Neutrophil (primary cell): ENCODE data around the gene SEC61A1.

Experiments used
- H3K27ac ChIP-seq: fragments of 200-600 bp; sonication (generic); 2 replicates; pipeline ENCODE4 v1.5.1; 2016; ENCODE audit warnings: mild to moderate bottlenecking, moderate library complexity
- H3K27me3 ChIP-seq: fragments of 200-600 bp; sonication (generic); 2 replicates; pipeline ENCODE4 v1.6.0; 2016; ENCODE audit warnings: mild to moderate bottlenecking
- H3K36me3 ChIP-seq: fragments of 200-600 bp; sonication (generic); 2 replicates; pipeline ENCODE4 v1.5.1; 2017
- H3K4me1 ChIP-seq, 2 experiments: fragments of 200-600 bp in 1 of 2; sonication (generic) in 1 of 2; 1 replicate in 1 of 2; 2 replicates in 1 of 2; pipeline versions ENCODE4 v1.5.1 to v1.6.1; 2013 to 2016; ENCODE audit warnings: low read depth in 1 of 2, low read length in 1 of 2, mild to moderate bottlenecking in 1 of 2, moderate library complexity in 1 of 2; ENCODE audit not compliant: control insufficient read depth in 1 of 2, insufficient read depth in 1 of 2
- H3K4me3 ChIP-seq, 2 experiments: fragments of 200-600 bp in 1 of 2; sonication (generic) in 1 of 2; 1 replicate in 1 of 2; 2 replicates in 1 of 2; pipeline ENCODE4 v1.5.1; 2013 to 2016; ENCODE audit warnings: low read depth in 1 of 2, low read length in 1 of 2, mild to moderate bottlenecking in 1 of 2, moderate library complexity in 1 of 2
- H3K9me3 ChIP-seq: fragments of 200-600 bp; sonication (generic); 2 replicates; pipeline ENCODE4 v1.5.1; 2016
- CTCF ChIP-seq: fragments of 200-600 bp; sonication (generic); IDR thresholded peaks from 2 replicates; pipeline ENCODE4 v1.5.1; 2016; ENCODE audit warnings: antibody characterized with exemption

Gene SEC61A1

DNA sequence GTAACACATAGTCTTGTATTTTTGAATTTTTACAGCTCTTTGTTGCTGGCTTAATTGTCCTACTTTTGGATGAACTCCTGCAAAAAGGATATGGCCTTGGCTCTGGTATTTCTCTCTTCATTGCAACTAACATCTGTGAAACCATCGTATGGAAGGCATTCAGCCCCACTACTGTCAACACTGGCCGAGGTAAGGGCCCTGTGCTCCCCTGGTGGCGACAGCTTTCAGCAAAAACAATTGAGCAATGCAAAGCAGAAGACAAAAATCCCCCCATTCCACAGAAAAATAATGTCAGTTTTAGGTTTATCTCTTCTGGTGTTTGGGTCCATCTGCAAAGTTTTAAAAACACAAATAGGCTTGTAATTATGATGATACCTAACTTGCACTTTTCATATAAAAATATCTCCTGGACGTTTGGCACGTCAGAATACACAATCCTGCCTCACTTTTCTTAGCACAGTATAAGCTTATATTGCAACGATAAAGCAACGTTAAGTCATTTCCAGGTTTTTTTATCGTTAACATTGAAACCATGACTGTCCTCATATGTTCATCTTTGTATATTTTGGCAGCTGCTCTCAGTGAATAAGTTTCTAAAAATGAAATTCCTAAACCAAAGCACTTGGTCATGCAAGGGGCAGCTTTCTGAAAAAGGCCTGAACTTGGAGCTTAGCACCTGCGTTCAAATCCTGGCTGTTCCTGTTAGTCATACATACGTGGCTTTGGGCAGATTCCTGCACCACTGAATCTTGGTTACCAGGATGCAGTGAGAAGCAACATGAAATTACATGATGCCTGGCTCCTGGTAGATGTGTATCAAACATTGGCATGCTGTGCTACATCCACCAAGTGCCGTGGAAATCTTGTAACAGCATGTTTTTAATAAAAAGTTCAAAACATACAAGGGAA, 8.5 kb downstream of the SEC61A1 start:
- H3K4me3 ChIP-seq: no peak overlapping the region
- H3K4me1 ChIP-seq: no peaks in the 10 kb centered on the region
- H3K9me3 ChIP-seq: no peaks in the 10 kb centered on the region
- TF ChIP-seq CTCF: no peak
- H3K27me3 ChIP-seq: no peaks in the 10 kb centered on the region
- H3K27ac ChIP-seq: no peak overlapping the region
- H3K36me3 ChIP-seq: peaks cover 89% of the 10 kb centered on the region

DNA sequence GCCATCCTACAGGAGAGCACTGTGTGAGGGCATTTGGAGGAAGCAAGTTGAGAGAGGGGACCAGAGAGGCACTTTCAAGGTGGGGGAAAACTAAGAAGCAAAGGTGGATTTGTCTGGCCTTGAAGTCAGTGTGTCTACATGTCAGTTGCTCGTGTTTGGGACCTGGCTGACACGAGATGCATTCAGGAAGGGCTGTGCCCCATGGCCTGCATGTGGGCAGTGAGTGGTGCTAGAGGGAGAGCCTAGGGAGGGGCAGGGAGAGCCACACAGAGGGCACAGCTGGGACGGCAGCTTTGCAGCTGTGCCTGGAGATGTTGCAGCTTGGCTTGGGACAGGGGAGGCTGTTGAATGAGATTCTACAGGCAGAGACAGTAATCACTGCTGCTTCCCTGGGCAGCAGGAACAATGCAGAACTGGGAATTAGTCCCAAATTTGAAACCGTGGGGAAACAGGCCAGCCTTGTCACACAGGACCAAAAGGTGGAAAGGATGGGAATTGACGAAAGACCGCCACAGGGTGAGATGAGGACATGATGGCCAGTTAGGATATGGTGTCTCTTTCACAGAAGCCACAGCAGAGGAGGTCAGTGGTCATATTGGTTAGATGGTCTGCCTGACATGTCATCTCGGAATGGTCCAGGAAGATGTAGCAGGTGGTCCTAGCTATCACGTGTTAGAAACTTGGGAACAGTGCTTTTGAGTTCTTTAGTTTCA, 10.0 kb downstream of the SEC61A1 start:
- Histone ChIP-seq H3K27me3 (no peaks in the 10 kb centered on the region), H3K4me3 (no peak overlapping the region), H3K27ac (no peak overlapping the region), H3K4me1 (no peaks in the 10 kb centered on the region), H3K9me3 (no peaks in the 10 kb centered on the region), H3K36me3 (peaks cover 94% of the 10 kb centered on the region)
- no peak for TF ChIP-seq CTCF

DNA sequence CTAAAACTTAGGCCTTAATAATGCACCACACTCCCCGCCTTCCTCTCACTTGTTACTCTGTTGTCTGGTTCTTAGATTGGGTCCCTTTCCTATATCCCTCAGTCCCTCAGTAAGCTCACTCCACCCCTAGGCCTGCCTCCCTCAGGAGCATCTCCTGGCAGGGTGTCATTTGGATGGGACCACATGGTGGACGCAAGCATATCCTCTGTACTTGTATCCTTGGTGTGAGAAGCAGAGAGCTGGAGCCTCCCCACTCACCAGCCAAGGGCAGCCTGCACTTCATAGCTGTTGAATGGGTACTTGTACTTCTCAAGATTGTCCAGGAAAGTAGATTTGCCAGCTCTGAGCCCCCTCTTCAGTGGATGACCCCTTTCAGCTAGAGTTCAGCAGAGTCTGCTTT, 11.6 kb downstream of the SEC61A1 start:
- no peaks in the 10 kb centered on the region for H3K27me3 ChIP-seq
- no peaks in the 10 kb centered on the region for H3K4me1 ChIP-seq
- H3K4me3 ChIP-seq: no peak overlapping the region
- TF ChIP-seq CTCF: no peak
- no peaks in the 10 kb centered on the region for H3K9me3 ChIP-seq
- H3K27ac ChIP-seq: no peak overlapping the region
- peaks cover 100% of the 10 kb centered on the region for H3K36me3 ChIP-seq

- Histone ChIP-seq H3K4me1 (no peaks in the 10 kb centered on the region), H3K36me3 (peaks cover 100% of the 10 kb centered on the region), H3K27ac (no peak overlapping the region), H3K27me3 (no peaks in the 10 kb centered on the region), H3K4me3 (no peak overlapping the region), H3K9me3 (no peaks in the 10 kb centered on the region)
- no peak for TF ChIP-seq CTCF
Observed at GRCh38 chr3:128064962-128065361, 12.7 kb downstream of the SEC61A1 start.

DNA sequence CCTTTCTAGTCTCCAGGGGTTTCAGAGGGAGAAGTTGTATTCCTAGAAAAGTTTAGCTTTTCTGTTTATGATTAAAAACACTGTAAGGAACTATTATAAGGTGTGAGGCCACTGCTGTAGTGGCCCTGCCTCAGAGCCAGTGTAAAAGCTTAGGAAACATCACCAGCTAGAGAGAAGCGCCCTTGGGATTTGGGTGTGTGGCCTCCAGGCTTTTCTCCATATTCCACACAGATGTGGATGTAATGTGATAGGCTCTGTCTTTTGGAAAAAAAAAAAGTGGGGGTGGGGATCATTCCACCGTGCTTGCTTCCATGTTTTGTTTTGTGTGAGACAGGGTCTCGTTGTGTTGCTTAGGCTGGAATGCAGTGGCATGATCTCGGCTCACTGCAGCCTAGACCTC, 13.9 kb downstream of the SEC61A1 start:
- H3K9me3 ChIP-seq: no peaks in the 10 kb centered on the region
- H3K36me3 ChIP-seq: peaks cover 100% of the 10 kb centered on the region
- no peaks in the 10 kb centered on the region for H3K4me1 ChIP-seq
- H3K27me3 ChIP-seq: no peaks in the 10 kb centered on the region
- no peak overlapping the region for H3K4me3 ChIP-seq
- TF ChIP-seq CTCF: no peak
- no peak overlapping the region for H3K27ac ChIP-seq
